HG03432 (cell line): ENCODE results near the gene UBAC2.
A peak's percentile ranks its signal among the peaks of the same experiment; 100 is the strongest.

Experiments
- ATAC-seq: cut with Tn5 transposase; IDR thresholded peaks from one replicate; pipeline ENCODE4 v1.9.1; 2021; ENCODE audit warnings: mild to moderate bottlenecking, moderate library complexity; ENCODE audit not compliant: unreplicated experiment

Gene UBAC2

GRCh38 chr13:99426426-99426825 is 225.8 kb downstream of the UBAC2 start:
- ATAC-seq, result no peak

- ATAC-seq, result no peak
Measured at GRCh38 chr13:99429670-99430069, 229.0 kb downstream of the UBAC2 start.

- peak; percentile 39 for ATAC-seq
Measured at GRCh38 chr13:99431927-99432608, 231.4 kb downstream of the UBAC2 start.

- peak; percentile 68 for ATAC-seq
Measured at GRCh38 chr13:99432609-99433542, 232.2 kb downstream of the UBAC2 start.

- ATAC-seq, result no peak
Measured at GRCh38 chr13:99433543-99434075, 233.0 kb downstream of the UBAC2 start.

- no peak for ATAC-seq
Measured at GRCh38 chr13:99434258-99434788, 233.7 kb downstream of the UBAC2 start.

- no peak for ATAC-seq
Measured at GRCh38 chr13:99435116-99435515, 234.5 kb downstream of the UBAC2 start.

- no peak for ATAC-seq
Measured at GRCh38 chr13:99435998-99436397, 235.3 kb downstream of the UBAC2 start.
